ENCODE data around the gene RGP1.

The RGP1 gene

GRCh38 chr9:35730486-35730854 is 18.6 kb upstream of the RGP1 start:
- Histone ChIP-seq H3K9ac (ENCODE audit: low read length) (no peak overlapping the region), H3F3A (ENCODE audit: insufficient read depth, low read length) (peaks cover 26% of the 10 kb centered on the region; the same call in 1 of the 2 replicates), H3K27ac (ENCODE audit: low read length) (no peak overlapping the region)

GRCh38 chr9:35731415-35732184 is 17.5 kb upstream of the RGP1 start:
- Histone ChIP-seq H3F3A (ENCODE audit: insufficient read depth, low read length) (peaks cover 31% of the 10 kb centered on the region; the same call in 1 of the 2 replicates), H3K4me3 (ENCODE audit: low read length) (peak overlapping the region; percentile 90), H3K9ac (ENCODE audit: low read length) (peak overlapping the region; percentile 78), H3K4me2 (ENCODE audit: low read depth, low read length) (peak overlapping the region; percentile 94), H3K27me3 (replicated peaks; ENCODE audit: insufficient read depth, low read length) (no peaks in the 10 kb centered on the region), H3K9me3 (replicated peaks; ENCODE audit: insufficient read depth, low read length) (no peaks in the 10 kb centered on the region), H2AFZ (ENCODE audit: low read length) (peak overlapping the region; percentile 86), H3K27ac (ENCODE audit: low read length) (peak overlapping the region; percentile 75; the same call in 1 of the 2 replicates), H3K4me1 (ENCODE audit: low read length) (peaks cover 31% of the 10 kb centered on the region), H3K9me2 (replicated peaks; ENCODE audit: insufficient read depth, low read length) (no peaks in the 10 kb centered on the region), H4K20me1 (ENCODE audit: insufficient read depth, low read length) (no peaks in the 10 kb centered on the region), H3K79me2 (ENCODE audit: low read length) (peaks cover 75% of the 10 kb centered on the region), H3K36me3 (replicated peaks; ENCODE audit: insufficient read depth, low read length) (no peaks in the 10 kb centered on the region)
- no peak for DNase-seq
- TF ChIP-seq EZH2 (optimal IDR thresholded peaks at IDR 0.05; ENCODE audit: low read depth, low read length): no peak

More at GRCh38 chr9:35730486-35730854, 18.6 kb upstream of the RGP1 start:
- Histone ChIP-seq H3K36me3 (replicated peaks; ENCODE audit: insufficient read depth, low read length) (no peaks in the 10 kb centered on the region), H3K79me2 (ENCODE audit: low read length) (peaks cover 80% of the 10 kb centered on the region), H3K4me3 (ENCODE audit: low read length) (peak overlapping the region; percentile 90), H3K4me1 (ENCODE audit: low read length) (peaks cover 31% of the 10 kb centered on the region), H3K4me2 (ENCODE audit: low read depth, low read length) (peak overlapping the region; percentile 94), H4K20me1 (ENCODE audit: insufficient read depth, low read length) (no peaks in the 10 kb centered on the region), H2AFZ (ENCODE audit: low read length) (no peak overlapping the region), H3K9me2 (replicated peaks; ENCODE audit: insufficient read depth, low read length) (no peaks in the 10 kb centered on the region), H3K27me3 (replicated peaks; ENCODE audit: insufficient read depth, low read length) (no peaks in the 10 kb centered on the region), H3K9me3 (replicated peaks; ENCODE audit: insufficient read depth, low read length) (no peaks in the 10 kb centered on the region)
- TF ChIP-seq EZH2 (optimal IDR thresholded peaks at IDR 0.05; ENCODE audit: low read depth, low read length) (no peak), EZH2phosphoT487 (IDR thresholded peaks at IDR 0.05; ENCODE audit: low read length) (no peak), CTCF (IDR thresholded peaks at IDR 0.05; ENCODE audit: low read length) (no peak)
- no peak for DNase-seq

GRCh38 chr9:35732185-35732799 is 16.8 kb upstream of the RGP1 start, which contains the start of the genes CREB3 and TLN1:
Gene CREB3, plus strand, starts transcription at chr9:35732666. Its CDS starts 107 bp downstream, at chr9:35732773.
Gene TLN1, minus strand, starts transcription at chr9:35732195. Its CDS starts 6,501 bp downstream, at chr9:35725694.
- H3F3A ChIP-seq (ENCODE audit: insufficient read depth, low read length): peaks cover 31% of the 10 kb centered on the region; the same call in 1 of the 2 replicates
- peak within 1 kb of the TSS; percentile 86 for H2AFZ ChIP-seq (ENCODE audit: low read length)
- H3K9me2 ChIP-seq (replicated peaks; ENCODE audit: insufficient read depth, low read length): no peaks in the 10 kb centered on the region
- TF ChIP-seq EZH2 (optimal IDR thresholded peaks at IDR 0.05; ENCODE audit: low read depth, low read length) (no peak), CTCF (IDR thresholded peaks at IDR 0.05; ENCODE audit: low read length) (peak; percentile 20; the same call in 1 of the 2 replicates)
- H4K20me1 ChIP-seq (ENCODE audit: insufficient read depth, low read length): no peaks in the 10 kb centered on the region
- H3K36me3 ChIP-seq (replicated peaks; ENCODE audit: insufficient read depth, low read length): 0 out of 2 replicates have a peak, but pooled peaks cover 3% of the 10 kb centered on the region
- H3K79me2 ChIP-seq (ENCODE audit: low read length): peaks cover 68% of the 10 kb centered on the region
- H3K4me1 ChIP-seq (ENCODE audit: low read length): peaks cover 31% of the 10 kb centered on the region
- peak within 1 kb of the TSS; percentile 78 for H3K9ac ChIP-seq (ENCODE audit: low read length)
- peak; percentile 98 for DNase-seq
- H3K27ac ChIP-seq (ENCODE audit: low read length): peak within 1 kb of the TSS; percentile 75; the same call in 1 of the 2 replicates
- peak within 1 kb of the TSS; percentile 94 for H3K4me2 ChIP-seq (ENCODE audit: low read depth, low read length)
- H3K27me3 ChIP-seq (replicated peaks; ENCODE audit: insufficient read depth, low read length): no peaks in the 10 kb centered on the region
- no peaks in the 10 kb centered on the region for H3K9me3 ChIP-seq (replicated peaks; ENCODE audit: insufficient read depth, low read length)
- peak within 1 kb of the TSS; percentile 90 for H3K4me3 ChIP-seq (ENCODE audit: low read length)
